Putamen (tissue), 1 donor: ENCODE results near the gene CDO1.
A peak's percentile ranks its signal among the peaks of the same experiment; 100 is the strongest.

Experiments used
- DNase-seq: peaks from one replicate; pipeline ENCODE4 v3.0.0-alpha.2; 2016; ENCODE audit warnings: low spot score

The CDO1 gene

DNA sequence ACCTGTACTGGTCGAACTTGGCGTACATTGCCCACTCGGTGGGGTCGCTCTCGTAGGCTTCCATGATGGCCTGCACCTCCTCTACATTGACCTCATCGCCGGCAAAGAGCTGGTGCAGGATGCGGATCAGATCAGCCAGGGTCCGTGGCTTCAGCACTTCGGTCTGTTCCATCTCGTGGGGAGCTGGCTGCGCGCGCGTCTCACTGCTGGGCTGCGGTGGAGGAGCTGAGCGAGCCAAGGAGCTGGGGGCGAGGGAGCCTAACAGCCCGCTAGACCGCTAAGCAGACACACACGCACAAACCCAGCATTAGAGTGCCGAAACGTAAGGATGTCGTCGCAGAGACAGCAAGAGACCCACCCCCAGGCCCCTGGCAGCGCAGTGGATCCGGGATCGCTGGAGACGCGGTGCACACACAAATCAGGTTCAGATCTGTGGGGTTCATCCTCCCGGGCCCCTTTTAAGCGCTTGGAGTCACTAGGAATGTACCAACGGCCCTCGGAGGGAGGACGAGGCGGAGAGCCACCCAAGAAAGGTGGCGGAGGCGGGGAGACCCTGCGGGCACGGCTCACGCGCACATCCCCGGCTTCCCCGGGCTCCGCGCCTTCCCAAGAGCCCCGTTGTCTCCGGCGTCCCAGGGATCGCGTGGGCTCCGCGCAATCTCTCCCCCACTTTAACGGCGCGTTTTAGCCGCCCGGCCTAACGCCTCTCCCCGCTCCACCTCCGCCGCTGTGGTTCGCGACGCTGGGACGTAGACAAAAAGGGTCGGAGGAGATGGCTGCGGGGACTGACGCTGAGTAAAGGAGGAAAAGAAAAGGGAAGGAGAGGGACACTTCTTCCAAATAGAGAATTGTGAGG, at the start of gene CDO1:
Gene CDO1 (minus strand): TSS at position 434 of the 856 bp plus-strand sequence. CDS start 262 bp downstream, at position 172.
- peak; percentile 86 for DNase-seq

DNA sequence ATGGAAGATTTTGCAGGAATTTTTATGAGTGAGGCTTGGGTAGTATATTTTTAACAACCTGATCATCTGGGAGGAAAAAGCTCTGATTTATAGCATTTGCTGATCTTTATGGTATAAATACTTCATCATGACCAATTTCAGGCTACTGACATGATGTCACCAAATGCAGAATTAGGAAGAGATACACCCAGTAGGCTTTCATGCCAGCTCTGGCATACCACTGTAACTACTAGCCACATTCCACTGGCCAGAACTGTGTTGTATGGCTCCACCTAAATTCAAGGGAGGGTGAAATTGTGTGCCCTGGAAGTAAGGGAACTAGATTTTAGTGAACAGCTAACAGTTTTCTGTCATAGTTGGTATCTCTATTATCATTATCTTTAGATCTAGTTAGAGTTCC, 42.9 kb upstream of the CDO1 start:
- no peak for DNase-seq

DNA sequence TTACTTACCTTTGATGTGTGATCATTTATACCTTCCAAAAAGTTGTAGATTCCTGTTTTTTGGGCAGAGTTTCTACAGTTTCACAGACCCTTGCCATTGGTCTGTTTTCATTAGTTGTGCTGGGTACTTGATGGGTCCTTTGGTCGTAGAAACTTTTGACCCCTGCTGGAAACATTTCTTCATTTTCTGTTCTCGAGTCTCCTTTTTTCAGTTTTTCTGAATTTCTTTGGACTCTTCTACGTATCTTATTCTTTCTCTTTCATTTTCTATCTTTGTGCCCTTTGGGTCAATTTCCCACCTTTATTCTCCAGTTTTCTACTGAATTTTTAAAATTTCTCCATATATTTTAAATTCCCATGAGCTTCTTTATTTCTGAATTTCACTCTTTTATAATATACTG, 41.9 kb upstream of the CDO1 start:
- no peak for DNase-seq

DNA sequence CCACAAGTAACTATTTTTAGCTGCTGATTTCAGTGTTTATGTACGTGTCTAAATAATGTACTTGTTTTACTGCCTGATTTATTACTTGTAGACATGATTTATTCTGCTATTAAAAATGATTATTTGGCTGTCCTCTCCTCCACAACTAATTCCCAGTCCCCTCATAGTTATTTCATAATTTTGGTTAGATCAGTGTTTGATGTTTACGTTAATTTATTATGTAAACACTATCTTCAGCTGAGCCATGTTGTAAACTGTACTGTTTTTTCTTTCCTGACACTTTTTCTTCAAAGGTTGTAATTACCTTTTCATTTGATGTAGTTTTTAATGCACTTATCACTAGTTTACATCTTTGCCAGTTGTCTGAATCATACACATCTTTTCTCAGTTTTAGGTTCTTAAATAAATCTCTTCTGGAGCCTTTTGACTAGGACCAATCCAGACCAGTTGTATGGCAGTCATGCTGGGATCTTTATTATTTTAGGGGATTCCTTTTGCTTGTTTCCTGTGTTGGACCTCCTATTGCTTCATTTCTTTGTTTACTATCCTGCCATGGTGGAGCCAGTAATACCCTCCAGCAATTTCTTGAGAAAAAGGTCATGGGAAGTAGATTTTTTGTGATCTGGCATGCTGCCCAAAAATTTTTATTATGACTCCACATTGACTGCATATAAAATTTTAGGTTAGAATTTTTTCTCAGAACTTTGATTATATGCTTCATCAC, 41.3 kb upstream of the CDO1 start:
- DNase-seq, result no peak

DNA sequence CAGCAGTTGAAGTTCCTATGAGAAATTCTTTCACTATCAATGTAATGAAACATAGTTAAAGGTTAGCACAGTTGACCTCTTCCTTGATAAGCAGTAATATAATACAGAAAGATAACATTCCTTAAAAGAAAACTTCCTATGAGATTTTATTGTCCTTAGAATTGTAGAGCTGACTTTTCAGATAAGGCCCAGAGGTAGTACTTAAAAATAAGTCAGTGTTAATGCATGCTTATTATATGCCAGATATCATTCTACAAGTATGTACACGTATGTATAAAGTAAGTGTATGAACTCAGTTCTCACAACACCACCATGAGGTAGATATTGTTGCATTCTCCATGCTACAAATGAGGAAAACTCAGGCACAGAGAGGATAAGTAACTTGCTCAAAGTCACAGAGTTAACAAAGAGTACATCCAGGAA, 40.6 kb upstream of the CDO1 start:
- no peak for DNase-seq

DNA sequence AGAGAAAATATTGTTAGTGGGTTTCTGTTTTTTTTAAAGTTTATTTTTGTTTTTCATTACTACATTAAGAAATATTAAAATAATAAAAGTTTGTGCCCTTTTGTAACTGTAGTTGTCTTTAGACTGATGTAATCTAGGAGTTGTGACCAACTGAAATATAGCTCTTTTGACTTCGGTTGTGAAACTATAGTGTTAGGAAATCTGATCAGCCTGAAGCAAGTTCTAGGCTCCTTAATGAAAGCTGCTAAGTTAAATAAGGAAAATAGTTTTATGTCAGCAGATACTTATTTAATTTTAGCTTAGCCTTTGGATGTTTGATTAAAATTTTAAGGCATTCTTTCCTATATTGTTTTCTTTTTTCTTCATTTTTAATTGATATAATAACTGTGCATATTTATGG, 39.5 kb upstream of the CDO1 start:
- DNase-seq, result no peak

DNA sequence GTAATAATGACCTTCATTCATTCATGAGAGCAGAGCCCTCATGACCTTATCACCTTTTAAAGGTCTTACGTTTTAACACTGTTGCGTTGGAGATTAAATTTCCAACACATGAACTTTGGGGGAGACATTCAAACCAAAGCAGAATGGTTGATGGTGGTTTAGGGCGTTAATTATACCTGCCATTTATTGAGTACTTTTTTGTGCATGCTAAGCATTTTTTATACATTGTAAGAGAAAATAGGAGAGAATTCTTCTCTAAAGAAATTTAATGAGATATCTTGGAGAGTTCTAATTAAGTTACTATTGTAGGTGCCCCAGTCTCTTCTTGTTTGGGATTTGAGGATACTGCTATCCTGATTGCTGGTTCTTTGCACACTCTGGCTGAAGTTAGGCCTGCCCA, 37.7 kb upstream of the CDO1 start:
- no peak for DNase-seq

DNA sequence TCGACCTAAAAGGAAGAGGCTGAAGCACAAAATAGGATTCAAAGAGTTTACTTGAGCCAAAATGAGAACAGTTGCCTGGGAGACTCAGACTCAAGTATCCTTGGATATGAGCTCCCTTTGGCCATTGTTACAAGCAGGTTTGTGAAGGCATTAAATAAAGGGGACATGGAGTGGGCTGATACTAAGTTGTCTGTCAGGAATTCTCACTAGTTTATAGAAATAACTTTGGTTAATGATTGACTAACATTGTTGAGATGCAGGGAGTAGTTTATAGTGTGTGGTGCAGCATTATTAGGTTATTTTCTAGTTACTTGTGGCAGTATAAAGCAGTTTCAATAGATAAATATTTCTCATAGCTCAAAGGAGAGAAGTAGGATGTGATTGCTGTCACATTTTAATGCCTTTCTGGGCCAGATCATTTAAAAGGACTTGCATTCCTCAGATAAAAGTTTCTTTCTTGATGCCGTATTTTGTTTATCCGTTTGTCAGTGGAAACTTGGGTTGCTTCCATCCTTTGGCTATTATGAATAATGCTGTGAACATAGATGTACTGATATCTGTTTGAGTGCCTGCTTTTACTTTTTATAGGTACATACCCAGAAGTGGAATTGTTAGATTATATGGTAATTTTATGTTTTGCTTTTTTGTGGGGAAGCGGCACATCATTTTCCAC, 34.4 kb upstream of the CDO1 start:
- no peak for DNase-seq

DNA sequence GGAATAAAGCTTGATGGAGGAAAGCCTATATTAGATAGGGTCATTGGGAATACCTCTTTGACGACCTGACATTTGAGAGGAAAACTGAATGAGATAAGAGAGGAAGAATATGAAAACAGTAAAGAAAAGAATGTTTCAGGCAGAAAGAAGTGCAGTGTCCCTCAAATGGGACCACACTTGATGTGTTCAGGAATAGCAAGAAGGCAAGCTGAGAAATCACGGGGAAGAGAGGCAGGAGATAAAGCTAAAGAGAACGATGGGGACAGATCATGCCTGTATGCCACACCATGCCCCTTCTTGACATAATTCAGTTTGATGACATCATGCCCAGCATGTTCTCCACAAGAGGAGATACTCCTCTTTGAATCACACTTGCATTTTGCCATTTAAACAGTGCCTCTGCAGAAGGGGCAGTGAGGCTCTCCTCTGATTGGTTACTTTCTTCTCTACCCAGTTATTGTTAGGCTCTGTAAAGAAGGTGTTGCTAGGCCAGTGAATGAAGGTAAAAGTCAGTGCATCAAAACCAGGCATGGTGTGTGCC, 32.9 kb upstream of the CDO1 start:
- DNase-seq, result no peak

DNA sequence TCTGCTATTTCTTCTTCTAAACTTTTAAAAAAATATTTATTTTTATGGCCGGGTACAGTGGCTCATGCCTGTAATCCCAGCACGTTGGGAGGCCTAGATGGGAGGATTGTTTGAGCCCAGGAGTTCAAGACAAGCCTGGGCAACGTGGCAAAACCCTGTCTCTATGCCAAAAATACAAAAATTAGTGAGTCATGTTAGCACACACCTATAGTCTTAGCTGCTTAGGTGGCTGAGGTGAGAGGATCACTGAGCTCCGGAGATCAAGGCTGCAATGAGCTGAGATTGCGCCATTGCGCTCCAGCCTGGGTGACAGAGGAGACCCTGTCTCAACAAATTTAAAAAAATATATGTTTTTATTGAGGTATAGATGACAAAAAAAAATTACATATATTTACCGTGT, 30.8 kb upstream of the CDO1 start:
- DNase-seq, result no peak

DNA sequence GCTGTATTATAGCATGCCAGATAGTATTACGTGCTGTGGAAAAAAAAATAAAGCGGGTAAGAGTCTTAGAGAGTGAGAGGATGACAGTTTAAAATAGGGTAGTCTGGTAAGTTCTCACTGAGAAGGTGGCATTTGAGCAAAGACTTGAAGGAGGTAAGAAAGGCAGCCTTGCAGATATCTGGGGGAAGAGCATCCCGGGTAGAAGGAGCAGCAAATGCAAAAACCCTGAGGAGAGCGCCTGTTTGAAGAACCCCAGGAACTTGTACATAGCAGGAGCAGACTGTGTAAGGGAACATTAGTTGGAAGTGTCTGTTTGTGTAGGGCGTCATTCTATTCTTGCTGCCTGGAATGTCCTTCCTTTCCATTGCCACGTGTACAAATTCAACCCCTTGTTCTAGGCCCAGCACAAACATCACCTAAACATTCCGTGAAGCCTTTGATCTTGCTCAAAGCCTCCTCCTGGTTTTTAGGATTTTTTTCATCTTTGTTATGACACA, 27.9 kb upstream of the CDO1 start:
- DNase-seq, result no peak

DNA sequence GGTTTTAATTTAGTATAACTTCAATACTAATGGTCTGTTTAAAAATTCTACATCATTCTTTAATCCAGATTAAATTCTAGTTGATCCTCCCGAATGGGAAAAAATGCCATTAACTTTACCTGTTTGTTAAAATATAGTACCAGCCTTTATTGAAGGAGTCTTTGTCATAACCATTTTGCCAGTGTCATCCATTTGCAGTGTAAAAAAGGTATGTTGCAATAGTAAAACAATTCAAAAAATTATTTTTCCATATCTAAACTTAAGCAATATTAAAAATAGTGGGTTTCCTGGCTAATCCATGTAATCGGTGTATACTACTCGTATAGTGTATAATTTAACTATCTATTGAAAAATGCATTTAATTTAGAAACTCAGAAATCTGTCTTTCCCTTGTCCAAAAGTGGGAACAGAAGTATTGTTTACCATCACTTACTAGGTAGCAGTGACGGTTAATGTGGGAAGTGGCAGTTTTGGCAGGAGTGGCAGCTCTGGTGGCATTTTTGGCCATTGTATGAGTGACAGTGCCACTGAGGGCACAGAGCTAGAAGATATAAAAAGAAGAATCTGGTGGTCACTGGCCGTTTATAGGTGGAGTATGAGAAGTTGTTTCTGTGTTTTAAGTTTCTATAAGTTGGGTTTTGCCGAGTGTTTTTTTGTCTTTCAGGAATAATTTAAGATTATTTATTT, 27.1 kb upstream of the CDO1 start:
- no peak for DNase-seq

DNA sequence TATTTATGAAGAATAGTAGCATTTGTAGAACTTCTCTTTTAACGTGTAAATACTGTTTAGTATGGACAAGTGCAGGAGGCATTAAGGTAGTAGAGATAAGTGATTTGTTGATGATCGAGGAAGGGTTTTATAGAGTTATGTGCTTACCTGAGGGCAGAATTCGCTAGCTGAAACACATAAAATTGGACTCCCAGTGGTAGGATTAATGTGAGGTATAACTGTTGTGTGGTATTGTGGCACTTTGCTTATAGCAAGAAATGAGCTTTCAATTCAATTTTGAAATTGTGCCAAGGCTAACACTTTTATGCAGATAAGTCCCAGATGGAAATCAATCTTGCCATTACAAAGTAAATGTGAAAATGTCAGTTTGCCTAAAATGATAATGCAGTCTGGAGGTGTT, 26.5 kb upstream of the CDO1 start:
- no peak for DNase-seq

DNA sequence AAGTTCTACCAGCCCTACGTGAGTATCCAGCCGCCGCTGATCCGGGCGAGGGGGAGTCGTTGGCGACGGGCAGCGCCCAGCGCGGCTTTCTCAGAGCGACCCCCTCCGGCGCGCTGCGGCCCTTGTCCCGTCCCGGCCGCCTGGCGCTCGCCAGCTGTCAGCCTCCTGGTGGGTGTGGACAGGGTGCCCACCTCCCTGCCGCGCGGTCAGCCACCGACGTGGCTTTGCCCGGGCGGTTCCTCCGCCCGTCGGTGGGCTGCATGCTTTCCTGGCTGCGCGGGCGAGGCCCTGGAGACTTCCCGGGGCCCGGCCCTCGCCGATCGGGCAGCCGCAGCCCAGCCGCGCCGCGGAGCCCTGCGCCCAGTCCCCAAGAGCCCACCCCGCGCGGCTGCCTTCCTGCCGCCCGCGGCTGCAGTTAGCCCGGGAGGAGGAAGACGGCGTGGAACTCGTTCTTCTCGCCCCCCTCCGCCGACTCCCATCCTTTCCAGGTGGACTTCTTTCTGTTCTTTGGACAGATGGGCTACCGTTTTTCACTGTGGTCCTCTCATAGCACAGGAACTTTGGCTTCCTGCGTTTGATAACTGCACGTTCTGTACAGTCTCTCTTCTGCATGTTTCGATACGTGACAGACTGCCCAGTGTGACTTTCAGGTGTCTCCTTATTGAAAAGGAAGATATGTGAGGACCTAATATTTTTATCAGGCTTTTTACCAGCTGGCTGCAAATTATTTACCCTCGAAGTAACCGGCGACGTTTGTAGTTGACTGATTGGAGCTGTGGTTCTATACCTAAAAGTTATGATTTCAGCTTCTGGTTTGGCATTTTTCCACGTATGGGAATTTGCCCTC, 25.9 kb upstream of the CDO1 start:
- DNase-seq, result peak; percentile 57

DNA sequence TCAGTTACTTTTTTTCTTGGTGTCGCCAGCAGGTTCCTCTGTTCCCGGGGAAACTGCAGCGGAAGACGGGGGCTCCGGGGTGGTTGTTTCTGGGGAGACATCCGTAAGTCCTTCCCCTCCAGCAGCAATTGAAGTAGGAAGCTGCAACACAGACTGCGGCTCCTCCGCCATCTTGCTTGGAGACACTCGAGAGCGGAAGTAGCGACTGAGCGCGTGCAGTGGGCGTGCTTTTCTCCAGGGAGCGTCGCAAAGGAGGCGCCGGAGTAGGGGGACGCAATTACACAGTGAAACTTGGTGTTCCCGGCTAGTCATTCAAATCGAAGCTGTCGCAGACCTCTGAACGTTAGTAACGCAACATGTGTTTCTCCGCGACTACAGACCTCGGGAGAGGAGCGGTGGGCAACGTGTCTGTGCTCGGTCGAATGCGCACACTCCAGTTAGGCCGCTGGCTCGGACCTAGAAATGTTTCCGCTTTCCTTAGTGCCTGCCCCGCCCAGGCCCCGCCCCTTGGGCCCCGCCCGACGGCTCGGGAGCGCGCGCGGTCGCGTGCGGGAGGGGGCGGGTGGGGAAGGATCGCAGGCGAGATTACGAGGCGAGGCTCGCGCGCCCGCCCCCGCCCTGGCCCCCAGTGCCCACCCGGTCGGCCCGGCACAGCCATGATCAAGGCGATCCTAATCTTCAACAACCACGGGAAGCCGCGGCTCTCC, 25.1 kb upstream of the CDO1 start, which contains the start of the genes AP3S1 and ATG12:
Gene AP3S1 (plus strand): TSS at position 554 of the 707 bp plus-strand sequence. CDS start 103 bp downstream, at position 657.
Gene ATG12 (minus strand): TSS at position 184 of the 707 bp plus-strand sequence. CDS start 13 bp downstream, at position 171.
- DNase-seq, result peak; percentile 94

DNA sequence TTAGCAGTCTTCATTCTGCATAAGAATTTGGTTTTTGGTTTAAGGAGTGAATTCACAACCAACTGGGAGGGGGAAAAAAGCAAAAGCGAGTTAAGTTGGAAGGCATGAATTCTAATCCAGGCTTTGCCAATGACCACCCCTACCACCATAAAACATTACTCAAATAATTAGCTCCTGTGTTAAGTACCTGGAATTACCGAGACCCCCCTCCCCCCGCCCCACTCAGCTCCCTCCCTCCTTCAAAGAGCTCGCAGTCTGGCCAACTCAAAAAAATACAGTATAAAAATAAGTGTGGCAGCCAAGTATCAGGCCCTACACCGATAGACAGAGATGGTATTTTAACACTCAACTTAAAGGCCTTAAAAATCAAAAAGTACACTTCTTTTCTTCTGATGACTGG, 24.4 kb upstream of the CDO1 start:
- no peak for DNase-seq

DNA sequence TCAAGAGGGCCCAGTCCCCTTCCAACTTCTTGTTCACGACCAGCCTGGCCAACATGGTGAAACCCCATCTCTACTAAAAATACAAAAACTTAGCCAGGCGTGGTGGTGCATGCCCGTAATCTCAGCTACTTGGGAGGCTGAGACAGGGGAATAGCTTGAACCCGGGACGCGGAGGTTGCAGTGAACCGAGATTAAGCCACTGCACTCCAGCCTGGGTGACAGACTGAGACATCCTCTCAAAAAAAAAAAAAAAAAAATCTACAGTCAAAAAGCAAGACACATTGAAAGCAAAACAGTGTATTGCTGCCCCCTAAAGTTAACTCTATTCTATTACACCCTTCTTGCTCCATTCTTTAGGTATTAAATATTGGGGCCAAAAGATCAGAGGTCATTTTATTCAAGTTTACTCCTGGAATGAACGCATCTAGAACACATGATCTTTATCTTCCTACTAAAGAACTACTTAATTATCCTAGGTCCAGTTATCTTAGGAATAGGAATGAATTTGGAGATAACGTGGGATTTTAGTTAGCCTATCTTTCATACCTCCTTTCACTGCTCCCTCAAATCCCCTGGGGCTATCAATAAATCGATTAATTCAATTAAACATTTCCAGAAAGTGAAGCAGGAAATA, 22.5 kb upstream of the CDO1 start:
- no peak for DNase-seq

DNA sequence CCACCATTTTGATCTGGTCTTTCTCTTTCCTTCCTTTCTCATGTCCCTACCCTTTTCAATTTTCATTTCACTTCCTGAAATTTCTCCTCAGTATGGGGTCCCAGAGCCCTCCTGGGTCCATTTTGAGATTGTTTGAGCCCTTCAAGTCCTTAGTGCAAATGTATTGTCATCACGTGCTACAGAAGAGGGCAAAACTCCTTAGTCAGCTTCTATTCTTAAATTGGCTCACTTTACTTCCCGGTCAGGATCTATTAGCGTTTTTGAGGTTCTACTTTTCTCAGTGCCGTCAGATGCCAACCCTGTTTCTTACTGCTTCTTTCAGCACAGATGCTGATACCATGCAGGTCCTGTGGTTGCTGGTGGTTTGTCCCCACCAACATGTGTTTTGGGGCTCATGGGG, 19.0 kb upstream of the CDO1 start:
- no peak for DNase-seq

DNA sequence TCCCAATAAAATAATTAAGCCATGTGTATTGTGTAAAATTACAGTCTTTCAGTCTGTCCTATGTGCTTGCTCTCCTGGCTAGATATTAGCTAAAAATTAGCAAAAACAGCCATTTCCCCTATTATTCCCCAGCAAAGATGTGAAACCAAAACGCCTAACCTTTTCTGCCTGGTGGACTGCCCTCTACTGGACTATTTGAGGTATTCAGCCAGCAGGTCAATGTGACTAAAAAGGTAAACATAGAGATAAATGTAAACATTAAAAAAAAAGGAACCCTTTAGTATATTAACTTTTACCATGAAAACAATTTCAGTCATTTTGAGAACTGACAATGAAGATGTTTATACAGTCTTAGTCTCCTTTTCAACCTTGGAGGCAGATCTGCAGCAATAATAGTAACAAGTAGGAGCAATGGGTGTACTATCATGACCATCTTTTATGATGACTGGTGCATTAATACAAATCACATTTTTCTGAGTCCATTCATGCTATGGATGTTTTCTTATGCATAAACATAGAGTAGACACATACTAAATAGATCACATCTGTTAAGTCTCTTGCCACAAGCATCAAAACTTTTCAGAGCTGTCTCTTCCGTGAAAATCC, 14.8 kb upstream of the CDO1 start:
- DNase-seq, result no peak
